IMR-90 (cell line): ENCODE measurements around the gene CYP2D6. TPM values are rescaled to one million over a fixed set of nuclear protein-coding genes. Genes with fewer than 3 reads are reported as not detected.

Experiments used
- ATAC-seq: fragments of 200-7000 bp; cut with Tn5 transposase; 2 replicates; pipeline ENCODE4 v1.9.1; 2020; ENCODE audit warnings: low read depth, mild to moderate bottlenecking, moderate library complexity
- BruUV-seq: library from RNA; stranded (reverse); fragments of 400-500 nt; replicated peaks from 2 replicates; lab custom pipeline; 2021; lab: Mats Ljungman, UMichigan
- CTCF ChIA-PET: fragments of 300-600 bp; formaldehyde crosslinking; extraction: SDS; loops from one replicate; lab custom pipeline; 2021; ENCODE audit warnings: antibody characterized with exemption; lab: Yijun Ruan, JAX
- POLR2A ChIA-PET: fragments of 300-600 bp; sonication (Branson Sonifier 250); formaldehyde crosslinking; loops from one replicate; lab custom pipeline; 2022; ENCODE audit warnings: antibody characterized with exemption; ENCODE audit not compliant: unreplicated experiment; lab: Charles Lee
- DNase-seq: peaks from one replicate; pipeline ENCODE4 v3.0.0; 2013
- H2AFZ ChIP-seq: replicated peaks from 2 replicates; pipeline ENCODE3; 2013; ENCODE audit warnings: low read length, mild to moderate bottlenecking; ENCODE audit not compliant: poor library complexity
- H2AK5ac ChIP-seq: 2 replicates; pipeline ENCODE4 v1.6.1; 2013; ENCODE audit warnings: low read depth, low read length, inconsistent platforms
- H2AK9ac ChIP-seq: replicated peaks from 2 replicates; pipeline ENCODE3; 2013; ENCODE audit warnings: mild to moderate bottlenecking, low read depth, low read length, moderate library complexity; ENCODE audit not compliant: poor library complexity
- H2BK120ac ChIP-seq: 2 replicates; pipeline ENCODE4 v1.6.1; 2013; ENCODE audit warnings: low read depth, low read length, inconsistent platforms
- H2BK15ac ChIP-seq: 3 replicates; pipeline ENCODE4 v1.6.1; 2013; ENCODE audit warnings: low read depth, low read length, inconsistent platforms
- H2BK20ac ChIP-seq: 2 replicates; pipeline ENCODE4 v1.6.1; 2013; ENCODE audit warnings: low read depth, mild to moderate bottlenecking, inconsistent platforms, low read length, moderate library complexity
- H2BK5ac ChIP-seq: 2 replicates; pipeline ENCODE4 v1.6.1; 2013; ENCODE audit warnings: mild to moderate bottlenecking, low read depth, low read length, inconsistent platforms; ENCODE audit not compliant: poor library complexity, severe bottlenecking
- H3K14ac ChIP-seq: replicated peaks from 2 replicates; pipeline ENCODE4 v1.6.1; 2013; ENCODE audit warnings: low read depth, low read length, inconsistent platforms
- H3K18ac ChIP-seq: 2 replicates; pipeline ENCODE4 v1.6.1; 2013; ENCODE audit warnings: low read depth, low read length, control low read depth
- H3K23ac ChIP-seq: 2 replicates; pipeline ENCODE4 v1.6.1; 2013; ENCODE audit warnings: low read depth, low read length, inconsistent platforms
- H3K27ac ChIP-seq: 2 replicates; pipeline ENCODE4 v1.5.1; 2013; ENCODE audit warnings: mild to moderate bottlenecking, control low read depth, low read length; ENCODE audit not compliant: insufficient read depth
- H3K27me3 ChIP-seq: 2 replicates; pipeline ENCODE4 v1.6.1; 2013; ENCODE audit warnings: low read length; ENCODE audit not compliant: control insufficient read depth, insufficient read depth
- H3K36me3 ChIP-seq: 2 replicates; pipeline ENCODE4 v1.6.1; 2013; ENCODE audit warnings: low read length, mixed read lengths; ENCODE audit not compliant: control insufficient read depth, insufficient read depth
- H3K4ac ChIP-seq: 2 replicates; pipeline ENCODE4 v1.6.1; 2013; ENCODE audit warnings: low read depth, low read length, inconsistent platforms
- H3K4me1 ChIP-seq: 2 replicates; pipeline ENCODE4 v1.6.1; 2013; ENCODE audit warnings: low read length, mixed read lengths; ENCODE audit not compliant: control insufficient read depth, insufficient read depth
- H3K4me2 ChIP-seq: 2 replicates; pipeline ENCODE4 v1.6.1; 2013; ENCODE audit warnings: low read depth, mild to moderate bottlenecking, control low read depth, low read length, moderate library complexity
- H3K4me3 ChIP-seq: 2 replicates; pipeline ENCODE4 v1.5.1; 2013; ENCODE audit warnings: low read depth, mild to moderate bottlenecking, control low read depth, low read length, moderate library complexity; ENCODE audit not compliant: insufficient read depth
- H3K56ac ChIP-seq: 2 replicates; pipeline ENCODE4 v1.6.1; 2013; ENCODE audit warnings: low read length, inconsistent platforms; ENCODE audit not compliant: insufficient read depth; ENCODE audit errors: extremely low read depth
- H3K79me1 ChIP-seq, 2 experiments: 2 replicates each; pipeline ENCODE4 v1.6.1; 2013; ENCODE audit warnings: low read length in 2 of 2, inconsistent platforms in 1 of 2, low read depth in 1 of 2
- H3K9ac ChIP-seq: 2 replicates; pipeline ENCODE4 v1.6.1; 2013; ENCODE audit warnings: low read depth, low read length, control low read depth
- H3K9me1 ChIP-seq: 2 replicates; pipeline ENCODE4 v1.6.1; 2013; ENCODE audit warnings: low read length, inconsistent platforms; ENCODE audit not compliant: insufficient read depth
- H3K9me3 ChIP-seq: 2 replicates; pipeline ENCODE4 v1.6.1; 2013; ENCODE audit warnings: low read length; ENCODE audit not compliant: control insufficient read depth, insufficient read depth
- H4K20me1 ChIP-seq: 2 replicates; pipeline ENCODE4 v1.6.1; 2013; ENCODE audit warnings: low read length, inconsistent platforms; ENCODE audit not compliant: insufficient read depth
- H4K5ac ChIP-seq: 2 replicates; pipeline ENCODE4 v1.6.1; 2013; ENCODE audit warnings: mild to moderate bottlenecking, low read depth, low read length, control low read depth
- H4K8ac ChIP-seq, 2 experiments: 2 replicates each; pipeline ENCODE4 v1.6.1; 2013; ENCODE audit warnings: low read depth in 2 of 2, low read length in 2 of 2, control low read depth in 1 of 2, inconsistent platforms in 1 of 2
- H4K91ac ChIP-seq: 2 replicates; pipeline ENCODE4 v1.6.1; 2013; ENCODE audit warnings: low read depth, low read length, inconsistent platforms; ENCODE audit not compliant: insufficient read depth
- BHLHE40 ChIP-seq: fragments of 150-350 bp; IDR thresholded peaks from 2 replicates; pipeline ENCODE4 v1.6.1; 2016; ENCODE audit warnings: mild to moderate bottlenecking, low read depth, low read length
- CHD1 ChIP-seq: IDR thresholded peaks from 2 replicates; pipeline ENCODE4 v1.6.1; 2012; ENCODE audit warnings: low read depth, low read length, improper control_type of control experiment
- FOS ChIP-seq: fragments of 150-350 bp; IDR thresholded peaks from 2 replicates; pipeline ENCODE4 v1.6.1; 2016; ENCODE audit warnings: low read depth, low read length
- MAFK ChIP-seq: IDR thresholded peaks from 2 replicates; pipeline ENCODE4 v1.6.1; 2012; ENCODE audit warnings: low read depth, low read length, improper control_type of control experiment
- MAZ ChIP-seq: IDR thresholded peaks from 2 replicates; pipeline ENCODE4 v1.6.1; 2012; ENCODE audit warnings: low read depth, mild to moderate bottlenecking, low read length, improper control_type of control experiment, moderate library complexity, borderline replicate concordance
- MXI1 ChIP-seq: IDR thresholded peaks from 2 replicates; pipeline ENCODE4 v1.6.1; 2012; ENCODE audit warnings: low read depth, mild to moderate bottlenecking, low read length, moderate library complexity, borderline replicate concordance
- POLR2A ChIP-seq: IDR thresholded peaks from 2 replicates; pipeline ENCODE4 v1.6.1; 2012; ENCODE audit warnings: mild to moderate bottlenecking, low read depth, low read length
- RAD21 ChIP-seq: IDR thresholded peaks from 2 replicates; pipeline ENCODE4 v1.6.1; 2012; ENCODE audit warnings: low read length, improper control_type of control experiment
- RCOR1 ChIP-seq: IDR thresholded peaks from 2 replicates; pipeline ENCODE4 v1.6.1; 2012; ENCODE audit warnings: mild to moderate bottlenecking, low read length, improper control_type of control experiment; ENCODE audit not compliant: insufficient replicate concordance
- RFX5 ChIP-seq: IDR thresholded peaks from 2 replicates; pipeline ENCODE4 v1.8.0; 2012; ENCODE audit warnings: low read depth, mild to moderate bottlenecking, low read length, moderate library complexity
- USF2 ChIP-seq: fragments of 150-350 bp; IDR thresholded peaks from 2 replicates; pipeline ENCODE4 v1.6.1; 2017; ENCODE audit warnings: mild to moderate bottlenecking, antibody characterized with exemption, low read length, low read depth
- WGBS, 2 experiments: methylation state at CpG; one replicate each; pipeline versions ENCODE4 v1.1.5 to v1.1.7; 2013; ENCODE audit warnings: missing lambda C conversion rate in 2 of 2; ENCODE audit not compliant: insufficient read length in 1 of 2; ENCODE audit errors: extremely low coverage in 2 of 2; 5-methylcytosine and 5-hydroxymethylcytosine counted together
- dilution Hi-C: fragments of 300-500 bp; cut with HindIII; formaldehyde crosslinking; loops from one replicate; pipeline ENCODE4 v1.14.3; 2018; ENCODE audit warnings: low sequenced_read_pairs; ENCODE audit not compliant: unreplicated experiment
- in situ Hi-C: fragments of 300-500 bp; cut with MboI; formaldehyde crosslinking; loops from 3 replicates; pipeline ENCODE4 v1.14.3; 2019; ENCODE audit warnings: low sequenced_read_pairs, inconsistent platforms, mixed read lengths
- intact Hi-C: fragments of 100-400 bp; cut with micrococcal nuclease; formaldehyde crosslinking; loops from 2 replicates; pipeline ENCODE4 v1.10.0; 2022
- polyA plus RNA-seq, 3 experiments: library from polyadenylated mRNA; depleted of rRNA; stranded (reverse); fragments of >200 nt; gene quantifications; 2 replicates each; pipeline ENCODE4 v1.2.3, GENCODE V29; 2012; ENCODE audit warnings: low replicate concordance in 1 of 3
- total RNA-seq: library from RNA; depleted of rRNA; stranded (reverse); fragments of >200 nt; gene quantifications from 2 replicates; pipeline ENCODE4 v1.2.3, GENCODE V29; 2012

Gene CYP2D6
- total and polyA plus RNA-seq, 2 of the 4 experiments (the other 2 are of a cell fraction), result under 0.01 to 0.24 TPM

GRCh38 chr22:42101199-42101598 is 29.4 kb downstream of the CYP2D6 start:
- Histone ChIP-seq H2AK9ac (no peak overlapping the region), H3K4me2 (no peak overlapping the region), H2BK20ac (no peak overlapping the region), H3K4me1 (no peaks in the 10 kb centered on the region), H3K9me3 (peaks cover 20% of the 10 kb centered on the region), H4K5ac (no peak overlapping the region), H2BK120ac (no peak overlapping the region), H3K23ac (no peak overlapping the region), H4K20me1 (no peaks in the 10 kb centered on the region), H3K27ac (no peak overlapping the region), H3K9ac (no peak overlapping the region), H3K14ac (no peak overlapping the region), H3K18ac (no peak overlapping the region), H2BK15ac (no peak overlapping the region), H4K91ac (no peak overlapping the region), H3K27me3 (no peaks in the 10 kb centered on the region), H3K4ac (no peak overlapping the region), H3K4me3 (no peak overlapping the region), H2BK5ac (no peak overlapping the region), H3K9me1 (no peaks in the 10 kb centered on the region), H3K56ac (no peak overlapping the region), H2AK5ac (no peak overlapping the region), H3K36me3 (no peaks in the 10 kb centered on the region), H2AFZ (no peak overlapping the region), H4K8ac (no peak overlapping the region), H3K79me1 (no peaks in the 10 kb centered on the region)
- ChIA-PET CTCF (no interaction called here), POLR2A (no interaction called here)
- no CpG with 5 or more reads among the region's 3 CpGs for WGBS, 2 experiments
- ATAC-seq, result no peak
- BruUV-seq, result no TSS peak
- intact Hi-C loops (no loop called here), dilution Hi-C loops (no loop called here), in situ Hi-C loops (no loop called here)
- no peak for DNase-seq
- no peak for TF ChIP-seq USF2
- TF ChIP-seq BHLHE40, result no peak
- no peak for TF ChIP-seq MAZ
- TF ChIP-seq RFX5, result no peak
- TF ChIP-seq RCOR1, result no peak
- no peak for TF ChIP-seq CHD1
- no peak for TF ChIP-seq RAD21
- no peak for TF ChIP-seq MAFK
- no peak for TF ChIP-seq POLR2A
- TF ChIP-seq FOS, result no peak
- TF ChIP-seq MXI1, result no peak
